Tibial nerve (tissue), 4 donors: ENCODE results near the gene PHF12. TPM values are rescaled to one million over a fixed set of nuclear protein-coding genes. Genes with fewer than 3 reads are reported as not detected.

Source experiments
- DNase-seq, 2 donors: peaks; one replicate each; pipeline ENCODE4 v3.0.0-alpha.2; 2019; ENCODE audit warnings: low spot score in 2 of 2
- H3K27ac ChIP-seq, 4 donors: fragments of 200-600 bp; sonication (generic) in 3 of 4; one replicate each; pipeline ENCODE4 v1.5.1; 2017 to 2019; ENCODE audit warnings: mild to moderate bottlenecking in 1 of 4
- H3K27me3 ChIP-seq, 2 donors: fragments of 200-600 bp; sonication (generic) in 1 of 2; one replicate each; pipeline versions ENCODE4 v1.5.1 to v1.6.0; 2017 to 2019
- H3K36me3 ChIP-seq, 3 donors: fragments of 200-600 bp; sonication (generic); one replicate each; pipeline ENCODE4 v1.5.1; 2018 to 2019
- H3K4me1 ChIP-seq, 4 donors: fragments of 200-600 bp; sonication (generic) in 3 of 4; one replicate each; pipeline ENCODE4 v1.5.1; 2017 to 2019
- H3K4me3 ChIP-seq, 4 donors: fragments of 200-600 bp; sonication (generic) in 3 of 4; one replicate each; pipeline ENCODE4 v1.5.1; 2017 to 2019; ENCODE audit warnings: mild to moderate bottlenecking in 1 of 4, moderate library complexity in 1 of 4
- H3K9me3 ChIP-seq, 4 donors: fragments of 200-600 bp; sonication (generic) in 3 of 4; one replicate each; pipeline ENCODE4 v1.5.1; 2017 to 2019
- EP300 ChIP-seq, 2 donors: sonication (generic); formaldehyde crosslinking; IDR thresholded peaks; one replicate each; pipeline ENCODE4 v1.6.1; 2017; ENCODE audit warnings: antibody characterized with exemption in 2 of 2, mild to moderate bottlenecking in 1 of 2
- POLR2A ChIP-seq, 2 donors: fragments of 450-650 bp; IDR thresholded peaks; one replicate each; pipeline ENCODE4 v1.6.1; 2017; ENCODE audit warnings: antibody characterized with exemption in 2 of 2, mild to moderate bottlenecking in 2 of 2, moderate library complexity in 2 of 2
- WGBS, 2 donors: methylation state at CpG; one replicate each; pipeline ENCODE4 v1.1.5; 2018; 5-methylcytosine and 5-hydroxymethylcytosine counted together
- total RNA-seq, 4 donors: library from RNA; depleted of rRNA; stranded (reverse); fragments of >200 nt; gene quantifications; one replicate each; pipeline ENCODE4 v1.1.0, GENCODE V29; 2016
- TF ChIP-seq, protein P1 (sequence below), 5 experiments: fragments of 200-600 bp in 3 of 5; fragments of 450-650 bp in 2 of 5; sonication (generic) in 3 of 5; IDR thresholded peaks; one replicate each; pipeline ENCODE4 v1.5.1; 2016 to 2019; ENCODE audit warnings: antibody characterized with exemption in 5 of 5, mild to moderate bottlenecking in 3 of 5, moderate library complexity in 2 of 5

PHF12 gene
- total RNA-seq, 4 donors from 2014 or later: 45.7 to 95.1 (median 49.6) TPM

DNA sequence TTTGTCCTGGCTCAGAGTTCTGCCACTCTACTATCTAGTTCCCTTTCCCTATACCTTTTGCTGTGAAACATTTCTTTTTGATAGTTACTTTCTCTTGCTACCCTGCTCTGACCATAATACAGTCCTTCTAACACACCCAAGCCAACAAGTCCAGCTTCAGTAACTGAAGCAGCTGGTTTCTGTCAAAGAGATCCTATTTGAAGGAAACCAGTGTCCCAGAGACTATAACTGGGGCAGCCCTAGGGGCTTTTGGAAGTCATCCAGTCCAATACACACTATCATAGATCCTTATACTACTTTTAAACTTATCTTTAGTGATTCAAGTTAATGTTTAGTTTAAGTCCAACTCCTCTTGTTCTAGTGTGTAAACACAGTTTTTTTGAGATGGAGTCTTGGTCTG is 31.1 kb downstream of the PHF12 start:
- no peaks in the 10 kb centered on the region for H3K9me3 ChIP-seq
- no peak for DNase-seq
- no peak overlapping the region for H3K27ac ChIP-seq
- H3K4me1 ChIP-seq: no peaks in the 10 kb centered on the region
- TF ChIP-seq POLR2A (IDR thresholded peaks at IDR 0.05) (no peak), EP300 (IDR thresholded peaks at IDR 0.05) (no peak)
- TF ChIP-seq, protein P1, sequence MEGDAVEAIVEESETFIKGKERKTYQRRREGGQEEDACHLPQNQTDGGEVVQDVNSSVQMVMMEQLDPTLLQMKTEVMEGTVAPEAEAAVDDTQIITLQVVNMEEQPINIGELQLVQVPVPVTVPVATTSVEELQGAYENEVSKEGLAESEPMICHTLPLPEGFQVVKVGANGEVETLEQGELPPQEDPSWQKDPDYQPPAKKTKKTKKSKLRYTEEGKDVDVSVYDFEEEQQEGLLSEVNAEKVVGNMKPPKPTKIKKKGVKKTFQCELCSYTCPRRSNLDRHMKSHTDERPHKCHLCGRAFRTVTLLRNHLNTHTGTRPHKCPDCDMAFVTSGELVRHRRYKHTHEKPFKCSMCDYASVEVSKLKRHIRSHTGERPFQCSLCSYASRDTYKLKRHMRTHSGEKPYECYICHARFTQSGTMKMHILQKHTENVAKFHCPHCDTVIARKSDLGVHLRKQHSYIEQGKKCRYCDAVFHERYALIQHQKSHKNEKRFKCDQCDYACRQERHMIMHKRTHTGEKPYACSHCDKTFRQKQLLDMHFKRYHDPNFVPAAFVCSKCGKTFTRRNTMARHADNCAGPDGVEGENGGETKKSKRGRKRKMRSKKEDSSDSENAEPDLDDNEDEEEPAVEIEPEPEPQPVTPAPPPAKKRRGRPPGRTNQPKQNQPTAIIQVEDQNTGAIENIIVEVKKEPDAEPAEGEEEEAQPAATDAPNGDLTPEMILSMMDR (IDR thresholded peaks at IDR 0.05): no peak
- H3K27me3 ChIP-seq: no peaks in the 10 kb centered on the region
- H3K36me3 ChIP-seq: peaks cover 3 to 100% (median 46%) of the 10 kb centered on the region in 3 donors
- no peak overlapping the region for H3K4me3 ChIP-seq

DNA sequence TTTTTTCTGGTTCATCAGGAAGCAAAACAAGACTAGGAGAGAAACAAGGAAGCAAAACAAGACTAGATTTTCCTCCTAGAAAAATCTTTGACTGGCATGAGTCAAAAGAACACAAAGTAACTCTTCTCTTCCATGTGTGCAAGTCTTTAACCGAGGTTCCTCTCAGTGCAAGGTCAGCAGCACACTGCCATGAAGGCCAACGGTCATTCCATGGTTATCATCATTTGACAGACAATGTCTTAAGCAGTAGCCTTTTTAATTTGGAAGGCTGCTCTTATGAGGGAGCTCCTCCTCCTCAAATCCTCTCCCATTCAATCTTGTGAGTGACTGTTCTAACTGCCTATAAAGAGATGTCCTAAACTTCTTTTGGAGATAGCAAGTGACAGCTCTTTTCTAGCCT is 33.0 kb downstream of the PHF12 start:
- Histone ChIP-seq H3K27ac (no peak overlapping the region), H3K36me3 (peaks cover 4 to 100% (median 62%) of the 10 kb centered on the region in 3 donors)

DNA sequence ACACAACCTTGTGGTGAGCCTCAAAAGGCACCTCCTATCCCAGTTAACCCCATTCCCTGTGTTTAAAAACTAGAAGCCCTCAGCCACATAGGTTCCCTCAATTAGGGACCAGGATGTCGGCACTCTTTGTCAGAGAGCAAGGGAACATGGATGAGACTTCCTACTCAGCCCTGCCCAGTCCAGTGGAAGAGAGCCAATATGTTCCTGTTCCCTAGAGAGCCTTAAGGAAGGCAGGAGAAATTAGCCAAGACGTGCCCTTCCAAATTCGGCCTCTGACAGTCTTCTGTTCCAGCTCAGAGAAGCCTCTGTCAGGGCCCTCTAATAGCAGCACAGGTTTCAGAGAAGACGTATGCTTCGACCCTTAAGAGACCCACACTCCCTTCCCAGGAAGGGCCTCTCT is 33.9 kb downstream of the PHF12 start:
- Histone ChIP-seq H3K9me3 (no peaks in the 10 kb centered on the region), H3K27ac (no peak overlapping the region), H3K27me3 (no peaks in the 10 kb centered on the region), H3K4me3 (no peak overlapping the region), H3K4me1 (no peaks in the 10 kb centered on the region), H3K36me3 (peaks cover 8 to 100% (median 69%) of the 10 kb centered on the region in 3 donors)
- no peak for TF ChIP-seq EP300 (IDR thresholded peaks at IDR 0.05)
- TF ChIP-seq POLR2A (IDR thresholded peaks at IDR 0.05): no peak
- TF ChIP-seq, protein P1 (IDR thresholded peaks at IDR 0.05): no peak
- DNase-seq: no peak
- 74 to 78% methylated on average over 5 of the region's 5 CpGs for WGBS, 2 donors

More for the DNA sequence above, 33.0 kb downstream of the PHF12 start:
- 56 to 59% methylated on average over 2 of the region's 2 CpGs for WGBS, 2 donors
- Histone ChIP-seq H3K4me3 (no peak overlapping the region), H3K27me3 (no peaks in the 10 kb centered on the region), H3K4me1 (no peaks in the 10 kb centered on the region), H3K9me3 (no peaks in the 10 kb centered on the region)
- DNase-seq: no peak
- TF ChIP-seq, protein P1 (IDR thresholded peaks at IDR 0.05): no peak
- TF ChIP-seq EP300 (IDR thresholded peaks at IDR 0.05): no peak
- no peak for TF ChIP-seq POLR2A (IDR thresholded peaks at IDR 0.05)

DNA sequence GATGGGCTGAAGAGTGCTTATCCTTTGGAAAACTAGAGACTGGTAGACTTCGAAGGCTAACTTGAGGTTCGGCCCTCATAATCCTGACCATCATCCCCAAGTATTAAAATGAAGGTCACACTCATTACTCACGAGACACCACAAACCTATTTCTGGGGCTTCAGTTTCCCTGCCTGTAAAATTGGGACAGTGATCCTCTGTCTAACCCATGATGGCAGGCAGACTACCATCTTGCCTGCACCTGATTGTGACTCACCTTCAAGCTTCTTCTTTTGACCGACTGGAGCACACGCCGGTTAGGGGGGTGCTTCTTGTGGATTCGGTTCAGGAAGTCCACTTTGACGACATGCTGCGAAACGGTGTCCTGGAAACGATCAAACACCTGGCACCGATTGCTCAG is 34.3 kb downstream of the PHF12 start:
- Histone ChIP-seq H3K27me3 (no peaks in the 10 kb centered on the region), H3K9me3 (no peaks in the 10 kb centered on the region), H3K27ac (no peak overlapping the region), H3K4me3 (no peak overlapping the region), H3K36me3 (peaks cover 8 to 100% (median 70%) of the 10 kb centered on the region in 3 donors), H3K4me1 (no peaks in the 10 kb centered on the region)
- TF ChIP-seq EP300 (IDR thresholded peaks at IDR 0.05) (no peak), POLR2A (IDR thresholded peaks at IDR 0.05) (no peak)
- TF ChIP-seq, protein P1 (IDR thresholded peaks at IDR 0.05): no peak
- 85 to 86% methylated on average over 12 of the region's 12 CpGs for WGBS, 2 donors
- DNase-seq: no peak

DNA sequence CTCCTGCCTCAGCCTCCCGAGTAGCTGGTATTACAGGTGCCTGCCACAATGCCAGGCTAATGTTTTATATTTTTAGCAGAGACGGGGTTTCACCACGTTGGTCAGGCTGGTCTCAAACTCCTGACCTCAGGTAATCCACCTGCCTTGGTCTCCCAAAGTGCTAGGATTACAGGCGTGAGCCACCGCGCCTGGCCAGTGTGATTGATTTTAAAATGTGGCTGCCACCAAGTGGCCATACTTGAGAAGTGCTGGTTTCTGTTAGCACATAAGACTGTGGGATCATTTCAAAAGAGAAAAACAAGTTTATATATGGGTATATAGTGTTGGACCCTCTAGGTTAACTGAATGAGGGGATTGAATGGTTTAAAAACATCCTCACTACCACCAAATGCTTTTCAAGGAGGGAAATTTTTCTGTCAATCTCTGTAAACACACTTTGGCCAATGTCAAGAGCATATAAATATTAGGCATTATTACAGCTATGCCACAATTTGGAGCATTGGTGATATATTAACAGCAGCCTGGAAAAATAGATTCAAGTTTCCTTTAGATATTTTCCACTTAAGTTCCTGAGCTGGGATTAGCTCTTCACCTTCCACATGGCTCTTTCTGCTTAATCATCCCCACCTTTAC is 34.9 kb downstream of the PHF12 start:
- WGBS, 2 donors: 47 to 54% methylated on average over 6 of the region's 6 CpGs
- Histone ChIP-seq H3K9me3 (no peaks in the 10 kb centered on the region), H3K27ac (no peak overlapping the region), H3K27me3 (no peaks in the 10 kb centered on the region), H3K4me3 (no peak overlapping the region), H3K4me1 (peaks cover 0 to 6% (median 0%) of the 10 kb centered on the region in 4 donors), H3K36me3 (peaks cover 8 to 100% (median 72%) of the 10 kb centered on the region in 3 donors)
- TF ChIP-seq POLR2A (IDR thresholded peaks at IDR 0.05): no peak
- TF ChIP-seq, protein P1 (IDR thresholded peaks at IDR 0.05): peak; percentile 45 to 74 (median 60)
- DNase-seq: peak in 1 of 2 donors; percentile 50
